NCI-H1417 treated with DMSO at 0.1 percent for 48 hours (cell line): ENCODE measurements around the gene UBXN10.

Source experiments
- DNase-seq: peaks from one replicate; lab custom pipeline; 2025; lab: John Stamatoyannopoulos, UW

Gene UBXN10

GRCh38 chr1:20185834-20186782, at the start of gene UBXN10, which contains the start of gene PLA2G2C:
TSS of gene UBXN10 (plus strand) at chr1:20186096. CDS start at chr1:20190562, 4,466 bp downstream.
TSS of gene PLA2G2C (minus strand) at chr1:20186518. CDS start at chr1:20177363, 9,155 bp downstream.
- no peak for DNase-seq

- no peak for DNase-seq
Measured at GRCh38 chr1:20136249-20136648, 49.6 kb upstream of the UBXN10 start.

DNA sequence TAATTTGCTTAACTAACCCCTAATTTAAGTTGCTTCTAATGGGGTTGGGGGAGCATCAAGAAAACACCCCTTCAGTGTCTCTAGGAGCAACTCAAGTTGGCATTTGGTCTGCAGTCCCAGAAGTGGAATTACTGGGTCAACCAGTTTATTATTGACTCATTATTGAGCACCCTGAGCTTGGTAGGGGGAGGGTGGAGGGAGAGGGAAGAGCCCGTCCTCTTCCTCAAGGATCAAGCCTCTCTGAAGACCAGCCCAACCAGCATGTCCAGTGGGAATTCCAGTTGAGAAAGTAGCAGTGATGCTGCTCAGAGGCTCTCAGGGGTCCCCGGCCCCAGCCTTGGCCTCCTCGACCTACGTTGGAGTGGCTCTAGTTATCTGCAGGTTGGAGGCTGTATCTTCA, 48.8 kb upstream of the UBXN10 start:
- no peak for DNase-seq

- no peak for DNase-seq
Measured at GRCh38 chr1:20137604-20138003, 48.3 kb upstream of the UBXN10 start.

- no peak for DNase-seq
Measured at GRCh38 chr1:20138346-20138745, 47.5 kb upstream of the UBXN10 start.

GRCh38 chr1:20138961-20139550, 46.8 kb upstream of the UBXN10 start, which contains the start of gene PLA2G2F:
TSS of gene PLA2G2F (plus strand) at chr1:20139323. CDS start at chr1:20139428, 105 bp downstream.
- no peak for DNase-seq

DNA sequence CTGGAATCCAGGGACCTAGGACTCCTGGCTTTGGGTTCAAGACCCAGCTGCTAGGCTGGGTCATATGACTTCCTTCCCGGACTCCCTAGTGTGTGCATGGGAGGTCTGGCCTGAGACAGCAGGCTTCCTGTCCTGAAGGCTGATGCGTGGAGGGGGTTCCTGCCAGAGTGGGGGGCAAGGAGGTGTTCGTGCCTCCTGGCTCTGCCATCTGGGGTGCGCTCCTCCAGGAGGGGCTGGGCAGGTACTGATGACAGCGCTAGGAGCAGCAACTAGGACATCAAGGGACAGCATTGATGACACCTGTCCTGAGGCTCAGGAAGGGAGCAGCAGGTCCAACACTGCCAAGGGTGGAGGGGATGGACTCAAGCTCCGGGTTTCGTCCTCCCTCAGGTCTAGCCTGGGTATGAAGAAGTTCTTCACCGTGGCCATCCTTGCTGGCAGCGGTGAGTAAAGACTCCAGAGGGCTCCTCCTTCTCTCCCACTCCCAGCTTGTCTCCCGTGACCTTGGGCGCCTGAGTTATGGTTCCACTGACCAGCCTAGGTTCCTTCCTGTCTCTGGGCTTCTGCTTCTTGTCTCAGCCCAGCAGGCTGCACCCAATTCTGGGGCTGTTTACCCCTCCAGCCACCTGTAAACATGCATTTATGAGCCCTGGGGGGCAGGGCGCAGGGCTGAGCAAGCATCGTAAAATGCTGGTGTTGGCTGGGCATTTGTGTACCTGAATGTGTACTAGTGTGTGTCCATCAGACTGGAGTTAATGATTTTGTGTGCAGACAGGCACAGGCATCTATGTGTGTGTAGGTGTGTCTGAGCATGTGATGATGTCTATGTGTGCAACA, 45.9 kb upstream of the UBXN10 start:
- DNase-seq = no peak

- DNase-seq = no peak
Measured at GRCh38 chr1:20141001-20141400, 44.9 kb upstream of the UBXN10 start.

DNA sequence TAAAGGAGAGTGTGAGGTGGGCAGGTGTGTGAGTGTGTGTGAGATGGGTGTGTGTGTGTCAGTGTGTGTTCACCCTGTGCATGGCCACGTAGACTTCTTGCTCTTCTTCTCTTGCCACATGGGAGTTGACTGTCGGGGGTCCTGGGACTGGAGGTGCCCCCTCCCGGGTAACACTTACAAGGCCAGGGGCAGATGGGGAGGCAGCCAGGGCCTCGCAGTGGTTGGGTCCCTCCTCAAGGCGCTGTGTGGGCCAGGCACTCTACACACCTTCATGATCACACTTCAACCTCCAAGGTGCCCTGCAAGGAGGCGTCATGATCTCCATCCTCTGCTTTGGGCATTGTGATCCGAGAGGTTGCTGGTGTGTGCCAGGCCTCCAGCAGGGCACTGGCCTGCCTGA, 44.4 kb upstream of the UBXN10 start:
- no peak for DNase-seq

GRCh38 chr1:20142001-20142710, 43.7 kb upstream of the UBXN10 start:
- no peak for DNase-seq

DNA sequence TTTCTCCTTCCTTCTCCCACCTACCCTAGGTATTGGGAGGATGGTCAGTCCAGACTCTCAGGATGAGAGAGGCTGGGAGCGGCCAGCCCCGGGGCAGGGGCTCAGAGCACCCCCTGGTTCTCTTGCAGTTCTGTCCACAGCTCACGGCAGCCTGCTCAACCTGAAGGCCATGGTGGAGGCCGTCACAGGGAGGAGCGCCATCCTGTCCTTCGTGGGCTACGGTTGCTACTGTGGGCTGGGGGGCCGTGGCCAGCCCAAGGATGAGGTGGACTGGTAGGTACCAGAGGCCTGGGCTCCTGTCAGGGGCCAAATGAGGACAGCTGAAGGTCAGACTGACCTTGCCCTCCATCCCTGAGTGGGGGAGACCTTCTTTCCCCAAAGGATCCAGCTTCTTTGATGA, 42.6 kb upstream of the UBXN10 start:
- no peak for DNase-seq

- no peak for DNase-seq
Measured at GRCh38 chr1:20143734-20144565, 41.9 kb upstream of the UBXN10 start.

DNA sequence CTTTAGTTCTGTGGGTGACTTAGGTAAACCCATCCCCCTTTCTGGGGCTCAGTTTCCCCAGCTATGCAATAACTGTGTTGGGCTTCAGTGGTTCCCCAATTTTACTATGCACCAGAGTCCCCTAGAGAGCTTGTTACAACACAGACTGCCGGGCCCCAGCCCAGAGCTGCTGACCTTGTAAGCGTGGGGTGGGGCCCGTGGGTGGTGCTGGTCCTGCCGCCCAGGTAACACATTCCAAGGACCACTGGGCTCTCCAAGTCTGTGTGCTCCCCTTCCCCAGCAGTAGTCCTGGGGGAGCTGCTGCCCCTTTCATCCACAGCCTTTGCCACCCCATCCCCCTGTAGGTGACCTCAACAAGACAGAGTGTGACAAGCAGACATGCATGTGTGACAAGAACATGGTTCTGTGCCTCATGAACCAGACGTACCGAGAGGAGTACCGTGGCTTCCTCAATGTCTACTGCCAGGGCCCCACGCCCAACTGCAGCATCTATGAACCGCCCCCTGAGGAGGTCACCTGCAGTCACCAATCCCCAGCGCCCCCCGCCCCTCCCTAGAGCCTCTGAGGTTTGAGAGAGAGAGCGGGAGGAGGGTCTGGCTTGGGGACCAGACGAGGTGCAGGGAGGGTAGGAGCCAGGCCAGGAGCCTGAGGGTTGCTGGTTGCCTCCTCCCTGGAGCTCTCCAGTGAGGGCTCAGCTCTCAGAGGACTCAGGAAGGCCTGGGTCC, 37.9 kb upstream of the UBXN10 start:
- DNase-seq = no peak

- no peak for DNase-seq
Measured at GRCh38 chr1:20148571-20149500, 37.1 kb upstream of the UBXN10 start.

- DNase-seq = no peak
Measured at GRCh38 chr1:20149601-20150325, 36.1 kb upstream of the UBXN10 start.

GRCh38 chr1:20150326-20150705, 35.6 kb upstream of the UBXN10 start:
- DNase-seq = no peak

- DNase-seq = no peak
Measured at GRCh38 chr1:20150969-20151368, 34.9 kb upstream of the UBXN10 start.

DNA sequence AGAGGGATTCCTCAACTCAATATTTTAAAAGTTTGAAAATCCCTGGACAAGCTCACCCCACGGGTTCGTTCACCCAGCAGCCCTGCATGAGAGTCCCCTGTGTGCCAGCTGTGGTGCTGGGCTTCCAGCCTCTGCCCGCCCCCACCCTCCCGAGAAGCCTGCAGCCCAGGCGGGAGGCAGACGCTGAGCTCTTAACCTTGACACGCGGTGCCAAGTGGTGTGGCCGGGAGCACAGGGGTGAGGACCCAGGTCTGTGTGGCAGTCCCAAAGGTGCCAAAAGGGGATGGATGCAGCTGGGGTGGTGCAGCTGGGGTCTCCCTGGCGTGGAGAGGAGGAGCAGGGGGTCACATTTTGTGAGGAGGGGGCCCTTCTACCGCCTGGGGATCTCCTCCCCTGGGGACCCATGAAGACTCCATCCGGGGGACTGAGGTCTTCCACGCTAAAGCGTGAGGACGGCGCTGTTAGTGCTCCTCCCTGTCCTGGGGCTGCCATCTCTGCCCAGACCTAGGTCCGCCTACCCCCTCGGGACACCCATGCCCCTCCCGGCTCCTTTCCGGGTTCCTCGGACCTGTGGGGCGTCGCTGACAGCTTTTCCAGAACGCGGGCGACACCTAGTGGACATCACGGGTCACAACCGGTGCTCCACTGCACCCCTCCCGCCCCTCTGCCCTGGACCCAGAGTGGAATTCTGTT, 33.8 kb upstream of the UBXN10 start:
- DNase-seq = no peak
